ENCODE results near the gene TM9SF2.
"Not testable (repeated sequence)": the region's sequence is repeated elsewhere in the genome, so short reads cannot be mapped to it uniquely, and the experiment has no call there.

The TM9SF2 gene

GRCh38 chr13:99540530-99540929, 39.3 kb downstream of the TM9SF2 start:
- DNase-seq = no peak

- DNase-seq = peak; percentile 48 to 50
Measured at GRCh38 chr13:99542788-99543406, 41.6 kb downstream of the TM9SF2 start.

- no peak for DNase-seq
Measured at GRCh38 chr13:99545361-99545760, 44.1 kb downstream of the TM9SF2 start.

GRCh38 chr13:99545979-99546378, 44.7 kb downstream of the TM9SF2 start:
- DNase-seq = no peak

GRCh38 chr13:99546878-99547277, 45.6 kb downstream of the TM9SF2 start:
- no peak for DNase-seq

- DNase-seq = no peak
Measured at GRCh38 chr13:99548448-99548847, 47.2 kb downstream of the TM9SF2 start.

GRCh38 chr13:99553033-99553432, 51.8 kb downstream of the TM9SF2 start:
- no peak for DNase-seq

- no peak for DNase-seq
Measured at GRCh38 chr13:99555149-99555548, 53.9 kb downstream of the TM9SF2 start.

- DNase-seq = no peak
Measured at GRCh38 chr13:99556867-99557443, 55.7 kb downstream of the TM9SF2 start.

- DNase-seq = no peak
Measured at GRCh38 chr13:99558570-99559180, 57.4 kb downstream of the TM9SF2 start.

- DNase-seq = no peak
Measured at GRCh38 chr13:99559560-99559959, 58.3 kb downstream of the TM9SF2 start.

GRCh38 chr13:99563404-99563803, 62.1 kb downstream of the TM9SF2 start:
- no peak for DNase-seq

- no peak for DNase-seq
Measured at GRCh38 chr13:99564386-99564785, 63.1 kb downstream of the TM9SF2 start.

- no peak for DNase-seq
Measured at GRCh38 chr13:99565478-99566124, 64.3 kb downstream of the TM9SF2 start.

GRCh38 chr13:99566125-99567083, 65.1 kb downstream of the TM9SF2 start:
- DNase-seq = no peak

- not testable (repeated sequence) for DNase-seq
Measured at GRCh38 chr13:99568901-99569300, 67.6 kb downstream of the TM9SF2 start.

- no peak for DNase-seq
Measured at GRCh38 chr13:99572131-99572530, 70.9 kb downstream of the TM9SF2 start.

GRCh38 chr13:99572921-99573320, 71.6 kb downstream of the TM9SF2 start:
- DNase-seq = no peak

GRCh38 chr13:99575376-99576120, 74.3 kb downstream of the TM9SF2 start:
- DNase-seq = no peak

- no peak for DNase-seq
Measured at GRCh38 chr13:99577934-99578917, 77.0 kb downstream of the TM9SF2 start.
